AG10803 (cell line): ENCODE results near the gene REG4.

Experiments
- DNase-seq: peaks from one replicate; pipeline ENCODE4 v3.0.0; 2010; ENCODE audit warnings: low read depth
- H3K4me3 ChIP-seq: 2 replicates; pipeline ENCODE4 v1.5.1; 2011; ENCODE audit warnings: mild to moderate bottlenecking, low read length, control low read depth
- CTCF ChIP-seq: conservative IDR thresholded peaks from 2 replicates; pipeline ENCODE4 v1.5.1; 2011; ENCODE audit warnings: mild to moderate bottlenecking, low read length, control low read depth, inconsistent platforms

REG4 gene

GRCh38 chr1:119797606-119798005 lies 13.7 kb downstream of the REG4 start:
- H3K4me3 ChIP-seq, result no peak overlapping the region
- DNase-seq, result no peak

GRCh38 chr1:119797162-119797561 lies 14.1 kb downstream of the REG4 start:
- H3K4me3 ChIP-seq, result no peak overlapping the region
- DNase-seq, result no peak
- TF ChIP-seq CTCF, result no peak

More at GRCh38 chr1:119797606-119798005, 13.7 kb downstream of the REG4 start:
- no peak for TF ChIP-seq CTCF

GRCh38 chr1:119795261-119796200 lies 15.7 kb downstream of the REG4 start:
- no peak for TF ChIP-seq CTCF
- DNase-seq, result no peak
- H3K4me3 ChIP-seq, result no peak overlapping the region

GRCh38 chr1:119794876-119795240 lies 16.4 kb downstream of the REG4 start:
- DNase-seq, result no peak
- no peak for TF ChIP-seq CTCF
- H3K4me3 ChIP-seq, result no peak overlapping the region

GRCh38 chr1:119794230-119794875 lies 16.9 kb downstream of the REG4 start:
- no peak for DNase-seq
- no peak for TF ChIP-seq CTCF
- H3K4me3 ChIP-seq, result no peak overlapping the region

GRCh38 chr1:119791377-119791776 lies 19.9 kb downstream of the REG4 start:
- no peak for TF ChIP-seq CTCF
- no peak for DNase-seq
- H3K4me3 ChIP-seq, result no peak overlapping the region
